H1 (cell line): ENCODE results near the gene PRPF4. TPM values are rescaled to one million over a fixed set of nuclear protein-coding genes. Genes with fewer than 3 reads are reported as not detected.

Experiments
- CTCF ChIA-PET: fragments of 300-600 bp; sonication (Branson Sonifier 250); formaldehyde crosslinking; loops from one replicate; lab custom pipeline; 2021; ENCODE audit not compliant: partially characterized antibody; lab: Charles Lee
- POLR2A ChIA-PET: fragments of 300-600 bp; sonication (Branson Sonifier 250); formaldehyde crosslinking; loops from one replicate; lab custom pipeline; 2021; ENCODE audit warnings: inconsistent platforms; ENCODE audit not compliant: partially characterized antibody; lab: Charles Lee
- DNase-seq, 2 experiments: peaks; one replicate each; pipeline versions ENCODE4 v3.0.0 to v3.0.0-alpha.2; 2010 to 2022; ENCODE audit warnings: low spot score in 2 of 2, low read depth in 1 of 2, mixed read lengths in 1 of 2
- FAIRE-seq: peaks from 2 replicates; lab custom pipeline; 2011; peaks lifted over from hg19 to GRCh38; lab: Jason Lieb, UNC
- H2AFZ ChIP-seq: 2 replicates; pipeline ENCODE4 v1.8.1; 2012; ENCODE audit warnings: low read length, inconsistent platforms
- H2AK5ac ChIP-seq: 2 replicates; pipeline ENCODE4 v1.6.1; 2013; ENCODE audit warnings: low read depth, low read length
- H2BK120ac ChIP-seq: replicated peaks from 2 replicates; pipeline ENCODE3; 2013; ENCODE audit warnings: low read depth, low read length, inconsistent platforms
- H2BK12ac ChIP-seq: 2 replicates; pipeline ENCODE4 v1.6.1; 2013; ENCODE audit warnings: low read depth, low read length
- H2BK15ac ChIP-seq: 2 replicates; pipeline ENCODE4 v1.6.1; 2013; ENCODE audit warnings: low read length
- H2BK20ac ChIP-seq: 2 replicates; pipeline ENCODE4 v1.6.1; 2013; ENCODE audit warnings: low read length
- H2BK5ac ChIP-seq: 2 replicates; pipeline ENCODE4 v1.6.1; 2013; ENCODE audit warnings: low read depth, low read length
- H3K14ac ChIP-seq: 2 replicates; pipeline ENCODE4 v1.6.1; 2013; ENCODE audit warnings: inconsistent platforms; ENCODE audit not compliant: insufficient read length
- H3K18ac ChIP-seq: 2 replicates; pipeline ENCODE4 v1.6.1; 2013; ENCODE audit warnings: low read length; ENCODE audit errors: extremely low read depth
- H3K23ac ChIP-seq: 2 replicates; pipeline ENCODE4 v1.6.1; 2013; ENCODE audit warnings: inconsistent platforms; ENCODE audit not compliant: insufficient read length
- H3K23me2 ChIP-seq: 2 replicates; pipeline ENCODE4 v1.6.1; 2013; ENCODE audit warnings: low read depth, low read length
- H3K27ac ChIP-seq: 2 replicates; pipeline ENCODE4 v1.6.1; 2011; ENCODE audit warnings: low read depth, low read length, inconsistent platforms
- H3K27me3 ChIP-seq, 4 experiments: replicated peaks in 1 of 4; 1 replicate in 1 of 4; 2 replicates in 3 of 4; pipeline versions ENCODE4 v1.6.1 to v1.8.1; 2011 to 2013; ENCODE audit warnings: low read length in 3 of 4, mild to moderate bottlenecking in 3 of 4, inconsistent platforms in 2 of 4, mixed read lengths in 2 of 4, moderate library complexity in 1 of 4; ENCODE audit not compliant: control insufficient read depth in 3 of 4, insufficient read depth in 3 of 4; ENCODE audit errors: extremely low read depth in 1 of 4
- H3K36me3 ChIP-seq, 4 experiments: 2 replicates each; pipeline versions ENCODE4 v1.6.1 to v1.8.1; 2011 to 2013; ENCODE audit warnings: mild to moderate bottlenecking in 4 of 4, low read length in 3 of 4, moderate library complexity in 2 of 4, control low read depth in 1 of 4, inconsistent platforms in 1 of 4; ENCODE audit not compliant: insufficient read depth in 4 of 4, control insufficient read depth in 2 of 4
- H3K4ac ChIP-seq: replicated peaks from 2 replicates; pipeline ENCODE3; 2013; ENCODE audit warnings: low read length, low read depth, mixed read lengths, inconsistent platforms; ENCODE audit not compliant: insufficient read length
- H3K4me1 ChIP-seq, 4 experiments: replicated peaks in 1 of 4; 1 replicate in 1 of 4; 2 replicates in 3 of 4; pipeline versions ENCODE4 v1.6.1 to v1.8.1; 2011 to 2013; ENCODE audit warnings: low read length in 3 of 4, inconsistent platforms in 2 of 4, mixed read lengths in 1 of 4; ENCODE audit not compliant: insufficient read depth in 4 of 4, control insufficient read depth in 3 of 4
- H3K4me2 ChIP-seq, 2 experiments: 2 replicates each; pipeline versions ENCODE4 v1.6.1 to v1.8.1; 2011 to 2013; ENCODE audit warnings: low read depth in 2 of 2, low read length in 2 of 2, control low read depth in 1 of 2, inconsistent platforms in 1 of 2, mild to moderate bottlenecking in 1 of 2; ENCODE audit not compliant: insufficient read depth in 1 of 2
- H3K4me3 ChIP-seq, 4 experiments: fragments of 200-600, 300-600 bp in 1 of 4; sonication (generic), shearing (Covaris generic), sonication (Bioruptor Twin) in 1 of 4; 2 replicates each; pipeline versions ENCODE4 v1.5.1 to v1.8.1; 2011 to 2016; ENCODE audit warnings: low read length in 4 of 4, low read depth in 3 of 4, control low read depth in 2 of 4, inconsistent platforms in 2 of 4, mild to moderate bottlenecking in 2 of 4, mixed read lengths in 1 of 4, moderate library complexity in 1 of 4; ENCODE audit not compliant: insufficient read depth in 2 of 4; ENCODE audit errors: extremely low read depth in 1 of 4
- H3K56ac ChIP-seq: replicated peaks from 2 replicates; pipeline ENCODE3; 2013; ENCODE audit warnings: low read depth, mild to moderate bottlenecking, mixed read lengths, low read length, inconsistent platforms; ENCODE audit not compliant: insufficient read length
- H3K79me1 ChIP-seq: 2 replicates; pipeline ENCODE4 v1.6.1; 2013; ENCODE audit warnings: low read depth, low read length, control low read depth
- H3K79me2 ChIP-seq, 2 experiments: 2 replicates each; pipeline versions ENCODE4 v1.6.1 to v1.8.1; 2012 to 2013; ENCODE audit warnings: low read length in 2 of 2, mild to moderate bottlenecking in 2 of 2, inconsistent platforms in 1 of 2; ENCODE audit not compliant: insufficient read depth in 2 of 2, control insufficient read depth in 1 of 2
- H3K9ac ChIP-seq, 4 experiments: replicated peaks in 1 of 4; 1 replicate in 1 of 4; 2 replicates in 3 of 4; pipeline versions ENCODE4 v1.6.1 to v1.8.1; 2011 to 2013; ENCODE audit warnings: low read depth in 3 of 4, low read length in 3 of 4, control low read depth in 2 of 4, mild to moderate bottlenecking in 2 of 4, moderate library complexity in 2 of 4, inconsistent platforms in 1 of 4; ENCODE audit errors: extremely low read depth in 1 of 4
- H3K9me3 ChIP-seq, 2 experiments: 2 replicates each; pipeline versions ENCODE4 v1.6.1 to v1.8.1; 2012 to 2013; ENCODE audit warnings: mild to moderate bottlenecking in 2 of 2, moderate library complexity in 2 of 2, control low read depth in 1 of 2, inconsistent platforms in 1 of 2, low read depth in 1 of 2, low read length in 1 of 2, mixed read lengths in 1 of 2; ENCODE audit not compliant: insufficient read depth in 2 of 2
- H4K20me1 ChIP-seq, 2 experiments: replicated peaks in 1 of 2; 2 replicates each; pipeline versions ENCODE3 to v1.8.1; 2011 to 2013; ENCODE audit warnings: inconsistent platforms in 2 of 2, low read length in 2 of 2, mild to moderate bottlenecking in 1 of 2; ENCODE audit not compliant: insufficient read depth in 2 of 2, control insufficient read depth in 1 of 2
- H4K5ac ChIP-seq: 2 replicates; pipeline ENCODE4 v1.6.1; 2013; ENCODE audit warnings: low read length, low read depth, mixed read lengths, inconsistent platforms; ENCODE audit not compliant: insufficient read length
- H4K8ac ChIP-seq: 2 replicates; pipeline ENCODE4 v1.8.0; 2013; ENCODE audit warnings: mild to moderate bottlenecking, moderate library complexity, low read length, inconsistent platforms; ENCODE audit not compliant: insufficient read depth; ENCODE audit errors: extremely low read depth
- H4K91ac ChIP-seq: replicated peaks from 2 replicates; pipeline ENCODE3; 2013; ENCODE audit warnings: low read length, mixed read lengths, inconsistent platforms; ENCODE audit not compliant: insufficient read length
- GABPA ChIP-seq: IDR thresholded peaks from 2 replicates; pipeline ENCODE4 v1.6.1; 2011; ENCODE audit warnings: mild to moderate bottlenecking, low read length, moderate library complexity, borderline replicate concordance; ENCODE audit not compliant: insufficient read depth
- KDM4A ChIP-seq: IDR thresholded peaks from one replicate; pipeline ENCODE4 v1.7.1; 2012; ENCODE audit warnings: low read depth, mild to moderate bottlenecking, moderate library complexity, low read length, inconsistent platforms; ENCODE audit not compliant: severe bottlenecking
- KDM5A ChIP-seq: fragments of 200-600 bp; IDR thresholded peaks from 2 replicates; pipeline ENCODE4 v1.7.1; 2012; ENCODE audit warnings: mild to moderate bottlenecking, low read length, inconsistent platforms, mixed read lengths
- RBBP5 ChIP-seq: IDR thresholded peaks from 2 replicates; pipeline ENCODE4 v1.7.1; 2012; ENCODE audit warnings: low read depth, mild to moderate bottlenecking, inconsistent platforms, low read length, moderate library complexity, borderline replicate concordance
- SIRT6 ChIP-seq: IDR thresholded peaks from one replicate; pipeline ENCODE4 v1.7.1; 2012; ENCODE audit warnings: low read length, inconsistent platforms
- SRF ChIP-seq: IDR thresholded peaks from 2 replicates; pipeline ENCODE4 v1.6.1; 2011; ENCODE audit warnings: mild to moderate bottlenecking, low read depth, low read length, moderate library complexity
- TBP ChIP-seq: IDR thresholded peaks from 2 replicates; pipeline ENCODE4 v1.6.1; 2011; ENCODE audit warnings: low read depth, low read length, improper control_type of control experiment
- YY1 ChIP-seq: IDR thresholded peaks from 2 replicates; pipeline ENCODE4 v1.6.1; 2011; ENCODE audit warnings: low read depth, mild to moderate bottlenecking, low read length
- WGBS, 2 experiments: shearing (Covaris generic) in 1 of 2; methylation state at CpG; one replicate each; pipeline versions ENCODE4 v1.1.6 to v1.1.7; 2013 to 2015; ENCODE audit warnings: low lambda C conversion rate in 2 of 2, mixed read lengths in 2 of 2, inconsistent platforms in 1 of 2, low coverage in 1 of 2, missing lambda C conversion rate in 1 of 2; ENCODE audit not compliant: insufficient replicate concordance in 2 of 2, insufficient coverage in 1 of 2, insufficient read length in 1 of 2; ENCODE audit errors: extremely low coverage in 1 of 2, missing lambda C conversion rate in 1 of 2; 5-methylcytosine and 5-hydroxymethylcytosine counted together
- polyA plus RNA-seq, 7 experiments: library from polyadenylated mRNA; depleted of rRNA in 3 of 7; stranded (reverse) in 5 of 7; unstranded in 2 of 7; fragments of >200 nt in 5 of 7; fragments of 200-250 nt in 2 of 7; gene quantifications; 1 replicate in 5 of 7; 2 replicates in 1 of 7; 4 replicates in 1 of 7; pipeline versions ENCODE4 v1.2.1 to v1.2.3, GENCODE V29; 2011 to 2013; ENCODE audit warnings: missing spikeins in 2 of 7, mixed read lengths in 2 of 7
- total RNA-seq: library from RNA; stranded (reverse); fragmentation: NEBNext Ultra II Directional; extraction: Animal tissue kit (Norgen Biotek cat#: 25700); gene quantifications from 2 replicates; pipeline ENCODE4 v1.2.1, GENCODE V29; 2021
- TF ChIP-seq, protein P1 (sequence below), 3 experiments: IDR thresholded peaks; 1 replicate in 2 of 3; 2 replicates in 1 of 3; pipeline versions ENCODE4 v1.5.1 to v1.6.1; 2011; ENCODE audit warnings: low read length in 3 of 3, mild to moderate bottlenecking in 3 of 3, inconsistent platforms in 2 of 3, low read depth in 1 of 3, moderate library complexity in 1 of 3; ENCODE audit not compliant: insufficient read depth in 1 of 3; ENCODE audit errors: control extremely low read depth in 1 of 3
- TF ChIP-seq, protein P2 (sequence below): IDR thresholded peaks from 2 replicates; pipeline ENCODE4 v1.6.1; 2011; ENCODE audit warnings: low read length, improper control_type of control experiment

Gene PRPF4
- total and polyA plus RNA-seq, 2 of the 8 experiments (the other 6 are each of a cell fraction or from before 2014, with no cell fraction given): 15.2 to 33.4 TPM

GRCh38 chr9:113299800-113300292, 24.4 kb downstream of the PRPF4 start:
- Histone ChIP-seq H3K18ac (no peak overlapping the region), H3K79me2 (no peaks in the 10 kb centered on the region), H3K4ac (no peak overlapping the region), H3K56ac (no peak overlapping the region), H2BK5ac (no peak overlapping the region), H3K79me1 (no peaks in the 10 kb centered on the region), H3K23me2 (no peaks in the 10 kb centered on the region), H3K4me1 (0 out of 7 replicates have a peak, but pooled peaks cover 0 to 4% (median 0%) of the 10 kb centered on the region in 4 experiments), H4K20me1 (no peaks in the 10 kb centered on the region), H3K36me3 (no peaks in the 10 kb centered on the region), H3K9ac (no peak overlapping the region), H2BK20ac (no peak overlapping the region), H2BK15ac (no peak overlapping the region), H3K9me3 (no peaks in the 10 kb centered on the region), H2AFZ (no peak overlapping the region), H3K4me3 (no peak overlapping the region), H4K5ac (no peak overlapping the region), H2AK5ac (no peak overlapping the region), H2BK12ac (no peak overlapping the region), H3K23ac (no peak overlapping the region), H3K27ac (no peak overlapping the region), H4K8ac (no peak overlapping the region), H3K27me3 (peaks cover 0 to 2% (median 0%) of the 10 kb centered on the region in 4 experiments; a peak in 1 of 7 replicates), H3K4me2 (no peak overlapping the region), H2BK120ac (no peak overlapping the region), H4K91ac (no peak overlapping the region), H3K14ac (no peak overlapping the region)
- ChIA-PET CTCF (interaction anchor here (0.6 to 3.1 kb wide), 5 partner anchors 10 to 356 kb away, joined by 3 to 16 read pairs (median 3); no protein-coding TSS in a partner anchor), POLR2A (interaction anchor here (0.6 to 2.1 kb wide), 3 partner anchors 12 to 51 kb away, joined by 3 to 6 read pairs (median 3); no protein-coding TSS in a partner anchor)
- DNase-seq (no peak), FAIRE-seq (no peak)
- WGBS, 2 experiments: 90% methylated on average over 8 of the region's 8 CpGs; no CpG with 5 or more reads in 1 of the 2 experiments
- no peak for TF ChIP-seq SRF
- TF ChIP-seq KDM5A: no peak
- no peak for TF ChIP-seq YY1
- no peak for TF ChIP-seq GABPA
- no peak for TF ChIP-seq RBBP5
- no peak for TF ChIP-seq TBP
- no peak for TF ChIP-seq SIRT6
- TF ChIP-seq, protein P1, sequence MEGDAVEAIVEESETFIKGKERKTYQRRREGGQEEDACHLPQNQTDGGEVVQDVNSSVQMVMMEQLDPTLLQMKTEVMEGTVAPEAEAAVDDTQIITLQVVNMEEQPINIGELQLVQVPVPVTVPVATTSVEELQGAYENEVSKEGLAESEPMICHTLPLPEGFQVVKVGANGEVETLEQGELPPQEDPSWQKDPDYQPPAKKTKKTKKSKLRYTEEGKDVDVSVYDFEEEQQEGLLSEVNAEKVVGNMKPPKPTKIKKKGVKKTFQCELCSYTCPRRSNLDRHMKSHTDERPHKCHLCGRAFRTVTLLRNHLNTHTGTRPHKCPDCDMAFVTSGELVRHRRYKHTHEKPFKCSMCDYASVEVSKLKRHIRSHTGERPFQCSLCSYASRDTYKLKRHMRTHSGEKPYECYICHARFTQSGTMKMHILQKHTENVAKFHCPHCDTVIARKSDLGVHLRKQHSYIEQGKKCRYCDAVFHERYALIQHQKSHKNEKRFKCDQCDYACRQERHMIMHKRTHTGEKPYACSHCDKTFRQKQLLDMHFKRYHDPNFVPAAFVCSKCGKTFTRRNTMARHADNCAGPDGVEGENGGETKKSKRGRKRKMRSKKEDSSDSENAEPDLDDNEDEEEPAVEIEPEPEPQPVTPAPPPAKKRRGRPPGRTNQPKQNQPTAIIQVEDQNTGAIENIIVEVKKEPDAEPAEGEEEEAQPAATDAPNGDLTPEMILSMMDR (IDR thresholded peaks at IDR 0.05; ENCODE audit: control extremely low read depth in 1 of 3, insufficient read depth in 1 of 3, low read depth in 1 of 3, low read length in 3 of 3): no peak
- TF ChIP-seq, protein P2, sequence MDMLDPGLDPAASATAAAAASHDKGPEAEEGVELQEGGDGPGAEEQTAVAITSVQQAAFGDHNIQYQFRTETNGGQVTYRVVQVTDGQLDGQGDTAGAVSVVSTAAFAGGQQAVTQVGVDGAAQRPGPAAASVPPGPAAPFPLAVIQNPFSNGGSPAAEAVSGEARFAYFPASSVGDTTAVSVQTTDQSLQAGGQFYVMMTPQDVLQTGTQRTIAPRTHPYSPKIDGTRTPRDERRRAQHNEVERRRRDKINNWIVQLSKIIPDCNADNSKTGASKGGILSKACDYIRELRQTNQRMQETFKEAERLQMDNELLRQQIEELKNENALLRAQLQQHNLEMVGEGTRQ: no peak
- TF ChIP-seq KDM4A: no peak
